Measurements from ENCODE around the gene TULP4.
A peak's percentile ranks its signal among the peaks of the same experiment; 100 is the strongest.

The TULP4 gene, protein sequence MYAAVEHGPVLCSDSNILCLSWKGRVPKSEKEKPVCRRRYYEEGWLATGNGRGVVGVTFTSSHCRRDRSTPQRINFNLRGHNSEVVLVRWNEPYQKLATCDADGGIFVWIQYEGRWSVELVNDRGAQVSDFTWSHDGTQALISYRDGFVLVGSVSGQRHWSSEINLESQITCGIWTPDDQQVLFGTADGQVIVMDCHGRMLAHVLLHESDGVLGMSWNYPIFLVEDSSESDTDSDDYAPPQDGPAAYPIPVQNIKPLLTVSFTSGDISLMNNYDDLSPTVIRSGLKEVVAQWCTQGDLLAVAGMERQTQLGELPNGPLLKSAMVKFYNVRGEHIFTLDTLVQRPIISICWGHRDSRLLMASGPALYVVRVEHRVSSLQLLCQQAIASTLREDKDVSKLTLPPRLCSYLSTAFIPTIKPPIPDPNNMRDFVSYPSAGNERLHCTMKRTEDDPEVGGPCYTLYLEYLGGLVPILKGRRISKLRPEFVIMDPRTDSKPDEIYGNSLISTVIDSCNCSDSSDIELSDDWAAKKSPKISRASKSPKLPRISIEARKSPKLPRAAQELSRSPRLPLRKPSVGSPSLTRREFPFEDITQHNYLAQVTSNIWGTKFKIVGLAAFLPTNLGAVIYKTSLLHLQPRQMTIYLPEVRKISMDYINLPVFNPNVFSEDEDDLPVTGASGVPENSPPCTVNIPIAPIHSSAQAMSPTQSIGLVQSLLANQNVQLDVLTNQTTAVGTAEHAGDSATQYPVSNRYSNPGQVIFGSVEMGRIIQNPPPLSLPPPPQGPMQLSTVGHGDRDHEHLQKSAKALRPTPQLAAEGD (N-terminal part only)

GRCh38 chr6:158312165-158312564 is at the start of gene TULP4:
TSS of gene TULP4 (plus strand) at chr6:158312465. CDS start at chr6:158314017, 1,552 bp downstream.
- no peak for DNase-seq

- DNase-seq = no peak
Measured at GRCh38 chr6:158262755-158263154, 49.5 kb upstream of the TULP4 start.

- DNase-seq = no peak
Measured at GRCh38 chr6:158264180-158264579, 48.1 kb upstream of the TULP4 start.

GRCh38 chr6:158266131-158266530 is 46.1 kb upstream of the TULP4 start:
- DNase-seq = no peak

GRCh38 chr6:158268361-158269147 is 43.7 kb upstream of the TULP4 start:
- DNase-seq = no peak

GRCh38 chr6:158269657-158270056 is 42.6 kb upstream of the TULP4 start:
- no peak for DNase-seq

GRCh38 chr6:158270389-158271127 is 41.7 kb upstream of the TULP4 start:
- DNase-seq = no peak

GRCh38 chr6:158272324-158272723 is 39.9 kb upstream of the TULP4 start:
- DNase-seq = no peak

DNA sequence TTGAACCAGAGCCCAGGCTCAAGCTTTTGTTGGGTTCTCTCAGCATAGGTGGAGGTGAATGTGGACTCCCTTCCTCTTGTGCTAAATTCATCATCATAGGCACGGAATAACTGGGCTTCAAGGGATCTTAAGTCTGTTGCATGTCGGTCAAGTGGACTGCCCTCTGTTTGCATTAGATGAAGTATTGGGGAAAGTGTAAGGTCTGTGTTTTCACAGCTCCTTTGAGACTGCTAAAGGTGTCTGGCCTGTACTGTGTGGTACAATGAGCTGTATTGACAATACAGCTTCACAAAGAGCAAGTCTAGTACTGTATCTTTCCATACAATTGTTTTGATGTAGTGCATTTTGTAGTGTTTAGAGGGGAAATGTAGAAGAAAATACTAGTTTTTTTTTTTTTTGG is 34.3 kb upstream of the TULP4 start:
- no peak for DNase-seq

DNA sequence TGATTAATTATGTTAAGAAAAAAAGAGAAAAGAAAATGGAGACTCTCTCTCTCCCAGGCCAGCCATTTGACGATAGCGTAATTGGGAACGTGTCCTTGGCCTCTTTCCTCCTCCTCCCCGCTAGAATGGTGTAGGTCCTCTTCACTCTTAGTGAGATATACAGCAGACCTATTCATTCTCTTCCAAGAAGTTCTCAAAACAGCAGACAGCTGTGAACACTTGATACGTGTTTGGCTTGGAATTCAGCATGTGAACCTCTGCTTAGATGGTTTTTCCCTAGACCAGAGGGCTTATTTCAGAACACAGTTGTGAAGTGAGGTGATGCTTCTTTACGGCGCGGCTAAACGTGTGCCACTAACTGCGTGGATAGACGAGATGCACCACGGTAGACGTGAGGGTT is 32.6 kb upstream of the TULP4 start:
- no peak for DNase-seq

DNA sequence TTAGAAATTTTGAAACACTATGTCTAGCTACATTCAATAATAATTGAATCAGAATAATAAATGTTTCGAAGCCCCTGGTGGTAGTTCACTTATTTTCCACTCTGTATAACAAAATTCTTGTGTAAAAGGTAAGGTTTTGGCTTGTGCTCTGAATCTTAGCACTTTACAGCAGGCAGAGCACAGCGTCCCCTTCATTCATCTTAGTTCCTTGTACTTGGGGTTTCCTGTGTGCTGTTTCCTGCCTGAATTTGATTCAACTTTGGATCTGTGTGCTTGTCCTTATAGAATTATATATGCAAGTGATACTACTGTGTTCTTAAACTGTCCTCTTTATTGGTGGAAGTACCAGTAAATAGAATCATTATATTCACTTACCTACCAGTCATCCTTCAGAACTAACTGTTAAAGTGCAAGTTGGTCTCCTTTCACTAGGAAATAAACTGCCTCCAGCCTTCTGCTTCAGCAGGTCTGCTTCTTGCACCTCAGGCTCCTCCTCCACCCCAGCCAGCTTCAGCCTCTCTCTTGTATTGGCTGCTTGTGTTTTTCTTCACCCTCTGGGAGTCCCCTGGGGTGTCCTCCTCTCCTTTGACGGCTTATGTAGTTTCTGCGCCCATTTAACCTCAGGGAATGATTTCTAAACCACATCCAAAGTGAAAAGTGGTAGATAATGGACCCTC is 28.8 kb upstream of the TULP4 start:
- no peak for DNase-seq

DNA sequence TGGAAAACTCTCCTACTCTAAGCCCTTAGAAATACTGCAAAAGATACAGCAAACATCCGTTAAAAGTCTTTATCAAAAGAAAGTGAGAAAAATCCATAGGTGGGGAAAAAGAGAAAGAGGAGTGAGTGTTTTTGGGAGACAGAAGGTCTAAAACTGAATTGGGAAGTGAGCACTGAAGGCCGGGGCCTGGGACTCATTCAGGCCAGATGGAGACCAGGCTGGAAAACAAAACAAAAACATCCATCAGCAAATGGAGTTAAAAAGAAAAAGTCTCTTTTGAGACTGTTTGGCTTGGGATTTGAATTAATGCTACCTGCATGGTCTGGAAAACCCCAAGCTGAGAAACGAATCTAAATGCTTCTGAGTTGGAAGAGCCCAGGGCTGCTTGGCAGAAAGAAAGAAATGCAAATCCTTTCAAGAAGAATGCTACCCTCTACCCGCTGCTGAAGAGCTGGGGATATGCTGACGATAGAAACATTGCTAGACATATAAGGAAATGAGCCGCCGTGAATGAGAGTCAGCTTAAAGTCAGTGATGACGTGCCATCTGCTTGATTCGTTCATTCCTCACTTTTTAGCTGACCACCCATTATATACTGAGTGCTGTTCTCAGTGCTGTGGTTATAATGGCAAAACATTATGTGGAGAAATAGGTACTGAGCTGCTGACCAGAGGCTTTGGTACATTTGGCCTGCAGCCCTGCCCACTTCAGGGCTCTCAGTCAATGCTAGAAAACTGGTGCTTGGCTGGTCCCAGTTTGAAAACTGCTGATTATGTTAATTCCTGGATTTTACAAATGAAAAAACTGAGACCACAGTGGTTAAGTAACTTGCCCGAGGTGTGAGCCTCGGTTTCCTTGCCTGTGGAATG is 28.0 kb upstream of the TULP4 start:
- peak; percentile 27 for DNase-seq

- DNase-seq = no peak
Measured at GRCh38 chr6:158284876-158285655, 27.2 kb upstream of the TULP4 start.

GRCh38 chr6:158285656-158286021 is 26.6 kb upstream of the TULP4 start:
- no peak for DNase-seq

DNA sequence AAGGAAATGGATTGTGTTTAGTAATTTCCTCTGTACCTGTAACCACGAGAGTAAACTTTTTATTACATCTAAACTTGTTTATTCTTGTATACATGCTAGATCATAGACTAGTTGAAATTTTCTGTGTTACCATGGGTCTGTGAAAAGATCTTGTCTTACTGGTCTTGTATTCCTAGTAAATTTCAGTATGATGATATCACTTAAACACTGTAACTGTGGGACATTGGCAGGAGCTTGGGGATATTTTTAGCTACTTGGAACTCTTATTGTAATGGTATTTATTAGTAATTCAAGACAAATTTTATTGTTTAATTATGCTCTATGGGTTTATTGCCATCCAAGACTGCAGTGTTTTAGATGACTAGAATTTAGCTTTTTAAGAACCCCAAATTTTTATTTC is 25.9 kb upstream of the TULP4 start:
- no peak for DNase-seq

DNA sequence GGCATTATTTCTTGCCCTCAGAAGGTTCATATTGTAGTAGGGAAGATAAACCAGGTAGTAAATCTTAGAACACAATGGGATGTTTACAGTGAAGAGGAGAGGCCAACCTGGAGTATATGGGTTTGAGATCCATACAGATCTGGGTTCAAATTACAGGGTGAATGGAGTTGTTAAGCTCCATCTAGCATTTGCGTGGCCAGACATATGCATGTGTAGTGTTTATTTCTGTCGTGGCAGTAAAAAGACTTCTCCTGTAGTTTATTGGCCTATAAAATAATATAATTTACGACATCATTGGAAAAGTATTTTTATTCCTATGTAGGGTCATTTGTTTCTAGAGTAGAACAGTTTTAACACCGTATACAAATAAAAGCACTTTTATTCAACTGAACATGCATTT is 25.2 kb upstream of the TULP4 start:
- no peak for DNase-seq

DNA sequence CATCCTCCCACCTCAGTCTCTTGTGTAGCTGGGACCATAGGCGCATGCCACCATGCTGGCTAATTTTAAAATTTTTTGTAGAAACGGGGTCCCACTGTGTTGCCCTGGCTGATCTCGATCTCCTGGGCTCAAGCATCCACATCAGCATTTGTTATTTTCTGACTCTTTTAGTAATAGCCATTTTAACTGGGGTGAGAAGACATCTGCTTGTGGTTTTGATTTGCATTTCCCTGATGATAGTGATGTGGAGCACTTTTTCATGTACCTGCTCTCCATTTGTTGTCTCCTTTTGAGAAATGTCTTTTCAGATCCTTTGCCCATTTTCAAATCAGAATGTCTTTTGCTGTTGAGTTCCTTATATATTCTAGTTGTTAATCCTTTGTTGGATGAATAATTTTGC is 22.2 kb upstream of the TULP4 start:
- no peak for DNase-seq

DNA sequence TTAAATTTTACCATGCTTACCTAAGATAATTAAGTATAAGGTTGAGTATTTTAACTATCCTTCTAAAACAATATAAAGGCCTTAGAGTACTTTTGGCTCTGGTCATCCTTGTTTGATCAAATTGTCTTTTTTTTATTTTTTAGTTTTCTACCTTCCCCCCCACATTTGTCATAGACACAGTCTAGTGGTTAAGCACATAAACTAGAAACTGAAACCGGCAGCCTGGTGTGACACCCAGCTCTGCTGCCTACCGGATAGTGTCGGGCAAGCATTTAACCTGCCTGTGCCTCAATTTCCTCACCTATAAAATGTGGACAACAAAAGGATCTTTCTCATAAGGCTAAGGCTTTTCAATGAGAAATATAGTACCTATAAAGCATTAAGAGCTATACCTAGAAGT is 21.6 kb upstream of the TULP4 start:
- DNase-seq = no peak

DNA sequence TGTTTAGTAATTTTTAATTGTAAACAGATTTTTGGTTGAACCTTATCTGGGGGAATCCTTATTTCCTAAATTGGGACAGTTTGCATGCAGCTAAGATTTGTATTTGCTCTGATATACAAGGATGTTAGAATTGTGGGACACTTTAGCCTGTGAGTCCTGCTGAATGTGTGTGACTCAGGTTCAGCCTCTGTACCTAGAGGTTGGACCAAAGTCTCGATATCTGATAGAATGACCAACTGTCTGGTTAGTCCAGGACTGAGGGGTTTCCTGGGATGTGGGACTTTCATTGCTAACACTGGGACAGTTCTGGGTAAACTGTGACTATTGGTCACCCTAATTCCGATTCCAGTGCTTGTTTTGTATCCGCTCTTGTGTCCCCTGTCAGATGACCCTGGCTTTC is 20.2 kb upstream of the TULP4 start:
- DNase-seq = no peak

DNA sequence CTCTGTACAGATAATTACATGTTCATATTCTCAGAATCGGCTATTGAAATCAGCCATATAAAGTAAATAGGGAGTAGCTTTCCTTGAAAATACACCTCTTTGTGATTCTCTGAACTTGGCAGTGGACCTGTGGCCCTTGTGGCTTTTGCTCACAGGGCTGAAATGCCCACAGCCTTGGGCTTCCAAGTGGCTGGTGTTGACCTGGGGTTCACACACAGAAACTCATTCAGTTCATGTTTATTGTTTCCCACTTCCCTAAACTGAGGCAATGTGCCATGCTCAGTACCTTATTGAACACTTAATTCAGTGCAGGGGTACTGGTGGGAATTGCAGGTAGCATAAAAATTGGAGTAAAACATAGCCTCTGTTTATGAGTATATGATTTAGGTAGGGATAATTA is 19.1 kb upstream of the TULP4 start:
- DNase-seq = no peak

All from NCI-H1694 treated with DMSO at 0.1 percent for 48 hours (cell line).